SK-N-SH (cell line): ENCODE measurements around the gene SPANXN5.
"Not testable (repeated sequence)": the region's sequence is repeated elsewhere in the genome, so short reads cannot be mapped to it uniquely, and the experiment has no call there.

Experiments used
- FOSL2 ChIP-seq: IDR thresholded peaks from 2 replicates; pipeline ENCODE4 v1.4.0; 2012; ENCODE audit warnings: low read depth, mild to moderate bottlenecking, moderate library complexity, borderline replicate concordance
- FOXM1 ChIP-seq: IDR thresholded peaks from 2 replicates; pipeline ENCODE4 v1.4.0; 2012; ENCODE audit warnings: low read depth, mild to moderate bottlenecking
- NRF1 ChIP-seq: IDR thresholded peaks from 2 replicates; pipeline ENCODE4 v1.6.1; 2012; ENCODE audit warnings: low read depth, mild to moderate bottlenecking, low read length
- POLR2AphosphoS5 ChIP-seq: IDR thresholded peaks from 2 replicates; pipeline ENCODE4 v1.6.1; 2012; ENCODE audit warnings: low read depth, low read length
- YY1 ChIP-seq: IDR thresholded peaks from 2 replicates; pipeline ENCODE4 v1.4.0; 2012; ENCODE audit warnings: low read depth, mild to moderate bottlenecking
- TF ChIP-seq, protein P1 (sequence below): fragments of 200-600 bp; sonication (generic); IDR thresholded peaks from 2 replicates; pipeline ENCODE4 v1.6.1; 2017; ENCODE audit warnings: antibody characterized with exemption, mild to moderate bottlenecking, moderate library complexity
- TF ChIP-seq, protein P2 (sequence below): fragments of 150-350 bp; IDR thresholded peaks from 2 replicates; pipeline ENCODE4 v1.6.1; 2017; ENCODE audit warnings: antibody characterized with exemption, low read length, low read depth, borderline replicate concordance

DNA sequence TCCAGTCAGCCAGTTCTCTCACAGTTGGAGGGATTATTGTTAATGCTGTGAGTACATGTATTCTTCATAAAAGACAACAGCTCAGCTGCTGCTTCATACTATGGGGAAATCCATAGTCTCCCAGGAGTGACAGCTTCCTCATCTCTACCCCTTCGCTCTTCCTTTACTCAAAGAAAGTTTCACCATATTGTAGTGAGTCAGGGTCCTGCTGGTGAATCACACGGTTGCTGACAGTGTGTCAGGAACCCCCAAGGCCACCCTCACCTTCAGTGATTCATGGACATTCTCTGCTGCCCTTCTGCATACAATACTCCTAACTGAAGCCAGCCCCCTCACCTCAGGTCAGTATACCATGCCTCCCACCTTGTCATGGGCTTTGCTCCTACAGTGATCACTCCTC is 7.6 kb upstream of the SPANXN5 start:
- TF ChIP-seq FOSL2, YY1, POLR2AphosphoS5, NRF1, FOXM1: not testable (repeated sequence)
- TF ChIP-seq, protein P1, sequence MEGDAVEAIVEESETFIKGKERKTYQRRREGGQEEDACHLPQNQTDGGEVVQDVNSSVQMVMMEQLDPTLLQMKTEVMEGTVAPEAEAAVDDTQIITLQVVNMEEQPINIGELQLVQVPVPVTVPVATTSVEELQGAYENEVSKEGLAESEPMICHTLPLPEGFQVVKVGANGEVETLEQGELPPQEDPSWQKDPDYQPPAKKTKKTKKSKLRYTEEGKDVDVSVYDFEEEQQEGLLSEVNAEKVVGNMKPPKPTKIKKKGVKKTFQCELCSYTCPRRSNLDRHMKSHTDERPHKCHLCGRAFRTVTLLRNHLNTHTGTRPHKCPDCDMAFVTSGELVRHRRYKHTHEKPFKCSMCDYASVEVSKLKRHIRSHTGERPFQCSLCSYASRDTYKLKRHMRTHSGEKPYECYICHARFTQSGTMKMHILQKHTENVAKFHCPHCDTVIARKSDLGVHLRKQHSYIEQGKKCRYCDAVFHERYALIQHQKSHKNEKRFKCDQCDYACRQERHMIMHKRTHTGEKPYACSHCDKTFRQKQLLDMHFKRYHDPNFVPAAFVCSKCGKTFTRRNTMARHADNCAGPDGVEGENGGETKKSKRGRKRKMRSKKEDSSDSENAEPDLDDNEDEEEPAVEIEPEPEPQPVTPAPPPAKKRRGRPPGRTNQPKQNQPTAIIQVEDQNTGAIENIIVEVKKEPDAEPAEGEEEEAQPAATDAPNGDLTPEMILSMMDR = not testable (repeated sequence)
- TF ChIP-seq, protein P2, sequence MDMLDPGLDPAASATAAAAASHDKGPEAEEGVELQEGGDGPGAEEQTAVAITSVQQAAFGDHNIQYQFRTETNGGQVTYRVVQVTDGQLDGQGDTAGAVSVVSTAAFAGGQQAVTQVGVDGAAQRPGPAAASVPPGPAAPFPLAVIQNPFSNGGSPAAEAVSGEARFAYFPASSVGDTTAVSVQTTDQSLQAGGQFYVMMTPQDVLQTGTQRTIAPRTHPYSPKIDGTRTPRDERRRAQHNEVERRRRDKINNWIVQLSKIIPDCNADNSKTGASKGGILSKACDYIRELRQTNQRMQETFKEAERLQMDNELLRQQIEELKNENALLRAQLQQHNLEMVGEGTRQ = not testable (repeated sequence)
